HCT116 (cell line): ENCODE results near the gene NRN1.
"Not testable (repeated sequence)": the region's sequence is repeated elsewhere in the genome, so short reads cannot be mapped to it uniquely, and the experiment has no call there.

ENCODE experiments used
- POLR2A ChIP-seq: IDR thresholded peaks from 2 replicates; pipeline ENCODE4 v1.7.0; 2011; ENCODE audit warnings: borderline replicate concordance; ENCODE audit not compliant: insufficient read depth, insufficient read length; ENCODE audit errors: extremely low read depth
- TF ChIP-seq, protein P1 (sequence below), 3 experiments: fragments of 200-600 bp in 1 of 3; sonication (generic) in 1 of 3; IDR thresholded peaks in 2 of 3; conservative IDR thresholded peaks in 1 of 3; 2 replicates each; pipeline ENCODE4 v1.5.1; 2012 to 2017; ENCODE audit warnings: low read depth in 2 of 3, low read length in 2 of 3, antibody characterized with exemption in 1 of 3, borderline replicate concordance in 1 of 3, control low read depth in 1 of 3, mild to moderate bottlenecking in 1 of 3, mixed read lengths in 1 of 3, mixed run types in 1 of 3, moderate library complexity in 1 of 3; ENCODE audit not compliant: insufficient read depth in 1 of 3

GRCh38 chr6:6022841-6023240 lies 16.1 kb upstream of the NRN1 start:
- TF ChIP-seq, protein P1, sequence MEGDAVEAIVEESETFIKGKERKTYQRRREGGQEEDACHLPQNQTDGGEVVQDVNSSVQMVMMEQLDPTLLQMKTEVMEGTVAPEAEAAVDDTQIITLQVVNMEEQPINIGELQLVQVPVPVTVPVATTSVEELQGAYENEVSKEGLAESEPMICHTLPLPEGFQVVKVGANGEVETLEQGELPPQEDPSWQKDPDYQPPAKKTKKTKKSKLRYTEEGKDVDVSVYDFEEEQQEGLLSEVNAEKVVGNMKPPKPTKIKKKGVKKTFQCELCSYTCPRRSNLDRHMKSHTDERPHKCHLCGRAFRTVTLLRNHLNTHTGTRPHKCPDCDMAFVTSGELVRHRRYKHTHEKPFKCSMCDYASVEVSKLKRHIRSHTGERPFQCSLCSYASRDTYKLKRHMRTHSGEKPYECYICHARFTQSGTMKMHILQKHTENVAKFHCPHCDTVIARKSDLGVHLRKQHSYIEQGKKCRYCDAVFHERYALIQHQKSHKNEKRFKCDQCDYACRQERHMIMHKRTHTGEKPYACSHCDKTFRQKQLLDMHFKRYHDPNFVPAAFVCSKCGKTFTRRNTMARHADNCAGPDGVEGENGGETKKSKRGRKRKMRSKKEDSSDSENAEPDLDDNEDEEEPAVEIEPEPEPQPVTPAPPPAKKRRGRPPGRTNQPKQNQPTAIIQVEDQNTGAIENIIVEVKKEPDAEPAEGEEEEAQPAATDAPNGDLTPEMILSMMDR (IDR thresholded peaks at IDR 0.05 in 2 of 3, conservative IDR thresholded peaks at IDR 0.05 in 1 of 3; ENCODE audit: borderline replicate concordance in 1 of 3, insufficient read depth in 1 of 3, low read depth in 2 of 3, low read length in 2 of 3), result not testable (repeated sequence)
- TF ChIP-seq POLR2A, result not testable (repeated sequence)
